ENCODE data around the gene POLE2. TPM values are rescaled to one million over a fixed set of nuclear protein-coding genes. Genes with fewer than 3 reads are reported as not detected.

Gene POLE2
- total RNA-seq, 2 experiments from 2014 or later = 24.1 to 24.9 TPM

GRCh38 chr14:49653508-49653907, 34.5 kb downstream of the POLE2 start:
- POLR2A ChIA-PET = no interaction called here
- Mint-ChIP-seq H3K9me3 (no peaks in the 10 kb centered on the region), H3K4me1 (no peaks in the 10 kb centered on the region), H3K27me3 (no peaks in the 10 kb centered on the region), H3K27ac (no peak overlapping the region), H3K36me3 (ENCODE audit: low read depth) (peaks cover 21% of the 10 kb centered on the region), H3K4me3 (no peak overlapping the region)
- DNase-seq = no peak
- CTCF ChIA-PET = no interaction called here

GRCh38 chr14:49642163-49642562, 45.9 kb downstream of the POLE2 start:
- H3K27me3 Mint-ChIP-seq = no peaks in the 10 kb centered on the region
- ChIA-PET POLR2A (interaction anchor here (1.5 kb wide), 1 partner anchor 210 kb away, joined by 4 read pairs; the partner anchor contains the start of gene NEMF), CTCF (interaction anchor here (1.7 kb wide), 1 partner anchor 8 kb away, joined by 4 read pairs; no protein-coding TSS in a partner anchor)
- peaks cover 44% of the 10 kb centered on the region for H3K36me3 Mint-ChIP-seq (ENCODE audit: low read depth)
- no peak for DNase-seq
- H3K4me3 Mint-ChIP-seq = no peak overlapping the region
- no peaks in the 10 kb centered on the region for H3K9me3 Mint-ChIP-seq
- peaks cover 26% of the 10 kb centered on the region for H3K4me1 Mint-ChIP-seq
- H3K27ac Mint-ChIP-seq = no peak overlapping the region

- peaks cover 30% of the 10 kb centered on the region for H3K4me1 Mint-ChIP-seq
- H3K9me3 Mint-ChIP-seq = no peaks in the 10 kb centered on the region
- H3K27ac Mint-ChIP-seq = no peak overlapping the region
- ChIA-PET POLR2A (interaction anchor here (0.6 to 1.5 kb wide), 2 partner anchors 8 to 211 kb away, joined by 3 to 4 read pairs; partner anchors contain the start of gene NEMF), CTCF (interaction anchor here (1.7 kb wide), 1 partner anchor 8 kb away, joined by 4 read pairs; no protein-coding TSS in a partner anchor)
- no peak for DNase-seq
- H3K27me3 Mint-ChIP-seq = no peaks in the 10 kb centered on the region
- H3K36me3 Mint-ChIP-seq (ENCODE audit: low read depth) = peaks cover 43% of the 10 kb centered on the region
- no peak overlapping the region for H3K4me3 Mint-ChIP-seq
These were observed 46.3 kb downstream of the POLE2 start for GRCh38 chr14:49641697-49642129.

- no peak overlapping the region for H3K27ac Mint-ChIP-seq
- no peak overlapping the region for H3K4me3 Mint-ChIP-seq
- peaks cover 44% of the 10 kb centered on the region for H3K36me3 Mint-ChIP-seq (ENCODE audit: low read depth)
- no peaks in the 10 kb centered on the region for H3K27me3 Mint-ChIP-seq
- no peaks in the 10 kb centered on the region for H3K9me3 Mint-ChIP-seq
- CTCF ChIA-PET = no interaction called here
- POLR2A ChIA-PET = interaction anchor here (0.6 to 1.7 kb wide), 4 partner anchors 20 to 190 kb away, joined by 3 to 7 read pairs (median 4); partner anchors contain the start of genes MGAT2 and RPL36AL
- H3K4me1 Mint-ChIP-seq = peaks cover 37% of the 10 kb centered on the region
- no peak for DNase-seq
These were observed 47.2 kb downstream of the POLE2 start for GRCh38 chr14:49640540-49641417.

GRCh38 chr14:49637534-49638078, 50.4 kb downstream of the POLE2 start:
- H3K27ac Mint-ChIP-seq = no peak overlapping the region
- POLR2A ChIA-PET = interaction anchor here (1.1 to 4.4 kb wide), 3 partner anchors 18 to 131 kb away, joined by 3 to 94 read pairs (median 5); partner anchors contain the start of genes KLHDC2, LRR1, MGAT2 and RPL36AL
- DNase-seq = no peak
- H3K9me3 Mint-ChIP-seq = no peaks in the 10 kb centered on the region
- peaks cover 42% of the 10 kb centered on the region for H3K36me3 Mint-ChIP-seq (ENCODE audit: low read depth)
- no peaks in the 10 kb centered on the region for H3K27me3 Mint-ChIP-seq
- CTCF ChIA-PET = no interaction called here
- no peak overlapping the region for H3K4me3 Mint-ChIP-seq
- peaks cover 41% of the 10 kb centered on the region for H3K4me1 Mint-ChIP-seq

- ChIA-PET POLR2A (interaction anchor here (1.1 to 8.6 kb wide), 4 partner anchors 14 to 131 kb away, joined by 3 to 293 read pairs (median 50); partner anchors contain the start of genes KLHDC2, LRR1, MGAT2 and RPL36AL), CTCF (interaction anchor here (0.9 to 3.8 kb wide), 2 partner anchors 131 to 193 kb away, joined by 3 to 44 read pairs; partner anchors contain the start of gene KLHDC2)
- Mint-ChIP-seq H3K27me3 (no peaks in the 10 kb centered on the region), H3K36me3 (ENCODE audit: low read depth) (peaks cover 37% of the 10 kb centered on the region), H3K4me1 (peaks cover 38% of the 10 kb centered on the region), H3K9me3 (no peaks in the 10 kb centered on the region), H3K4me3 (peak overlapping the region; percentile 19), H3K27ac (peak overlapping the region; percentile 37)
- DNase-seq = no peak
These were observed 51.1 kb downstream of the POLE2 start for GRCh38 chr14:49636866-49637265.

- H3K9me3 Mint-ChIP-seq = no peaks in the 10 kb centered on the region
- POLR2A ChIA-PET = interaction anchor here (0.6 to 8.6 kb wide), 35 partner anchors 7 to 889 kb away, joined by 3 to 293 read pairs (median 4); partner anchors contain the start of genes DMAC2L, KLHDC2, L2HGDH and LRR1
- peak; percentile 69 for DNase-seq
- CTCF ChIA-PET = interaction anchor here (0.7 to 6.3 kb wide), 37 partner anchors 8 to 686 kb away, joined by 3 to 156 read pairs (median 5); partner anchors contain the start of genes KLHDC1, KLHDC2, LRR1 and MGAT2
- H3K27me3 Mint-ChIP-seq = no peaks in the 10 kb centered on the region
- peaks cover 26% of the 10 kb centered on the region for H3K36me3 Mint-ChIP-seq (ENCODE audit: low read depth)
- H3K27ac Mint-ChIP-seq = peak within 1 kb of the TSS; percentile 93
- H3K4me1 Mint-ChIP-seq = peaks cover 41% of the 10 kb centered on the region
- peak within 1 kb of the TSS; percentile 88 for H3K4me3 Mint-ChIP-seq
These were observed 53.3 kb downstream of the POLE2 start, which contains the start of gene DNAAF2 for GRCh38 chr14:49634547-49635334. Gene DNAAF2, minus strand, starts transcription at chr14:49635244. Its CDS starts 95 bp downstream, at chr14:49635149.

GRCh38 chr14:49633640-49634546, 54.1 kb downstream of the POLE2 start:
- Mint-ChIP-seq H3K27me3 (no peaks in the 10 kb centered on the region), H3K36me3 (ENCODE audit: low read depth) (peaks cover 22% of the 10 kb centered on the region)

GRCh38 chr14:49623941-49624839, 63.8 kb downstream of the POLE2 start:
- H3K4me1 Mint-ChIP-seq = peaks cover 43% of the 10 kb centered on the region
- POLR2A ChIA-PET = interaction anchor here (0.7 to 6.6 kb wide), 10 partner anchors 8 to 490 kb away, joined by 3 to 293 read pairs (median 6); partner anchors contain the start of genes DNAAF2, KLHDC2, LRR1 and POLE2

More at GRCh38 chr14:49633640-49634546, 54.1 kb downstream of the POLE2 start:
- Mint-ChIP-seq H3K9me3 (no peaks in the 10 kb centered on the region), H3K4me1 (peaks cover 45% of the 10 kb centered on the region), H3K4me3 (peak overlapping the region; percentile 88), H3K27ac (peak overlapping the region; percentile 81)
- peak; percentile 95 for DNase-seq
- ChIA-PET CTCF (interaction anchor here (0.6 to 6.3 kb wide), 51 partner anchors 9 to 687 kb away, joined by 3 to 156 read pairs (median 4); partner anchors contain the start of genes KLHDC1, KLHDC2, LRR1 and MGAT2), POLR2A (interaction anchor here (0.6 to 8.6 kb wide), 36 partner anchors 8 to 890 kb away, joined by 3 to 293 read pairs (median 4); partner anchors contain the start of genes DMAC2L, KLHDC2, L2HGDH and LRR1)

GRCh38 chr14:49623387-49623786, 64.6 kb downstream of the POLE2 start:
- H3K4me3 Mint-ChIP-seq = peak overlapping the region; percentile 94
- H3K4me1 Mint-ChIP-seq = peaks cover 47% of the 10 kb centered on the region
- no peaks in the 10 kb centered on the region for H3K9me3 Mint-ChIP-seq
- no peaks in the 10 kb centered on the region for H3K27me3 Mint-ChIP-seq
- CTCF ChIA-PET = interaction anchor here (1.0 to 7.4 kb wide), 2 partner anchors 10 to 36 kb away, joined by 3 to 156 read pairs; partner anchors contain the start of gene DNAAF2
- DNase-seq = no peak
- H3K36me3 Mint-ChIP-seq (ENCODE audit: low read depth) = peaks cover 67% of the 10 kb centered on the region
- H3K27ac Mint-ChIP-seq = peak overlapping the region; percentile 87
- POLR2A ChIA-PET = interaction anchor here (1.0 to 6.6 kb wide), 9 partner anchors 9 to 491 kb away, joined by 3 to 293 read pairs (median 8); partner anchors contain the start of genes DNAAF2, KLHDC2, LRR1 and POLE2

More at GRCh38 chr14:49623941-49624839, 63.8 kb downstream of the POLE2 start:
- H3K27ac Mint-ChIP-seq = peak overlapping the region; percentile 87
- H3K4me3 Mint-ChIP-seq = peak overlapping the region; percentile 94
- peaks cover 59% of the 10 kb centered on the region for H3K36me3 Mint-ChIP-seq (ENCODE audit: low read depth)
- CTCF ChIA-PET = interaction anchor here (1.0 to 7.4 kb wide), 2 partner anchors 9 to 37 kb away, joined by 3 to 156 read pairs; partner anchors contain the start of gene DNAAF2
- H3K27me3 Mint-ChIP-seq = no peaks in the 10 kb centered on the region
- no peaks in the 10 kb centered on the region for H3K9me3 Mint-ChIP-seq
- DNase-seq = peak; percentile 40

Data from activated CD4-positive, alpha-beta memory T cell treated with anti-CD3 and anti-CD28 coated beads, Interleukin-2, amount 10 ng/mL, durations not matched to agents 7 days and 5 days (primary cell).